Measurements from ENCODE around the gene PHYKPL. TPM values are rescaled to one million over a fixed set of nuclear protein-coding genes. Genes with fewer than 3 reads are reported as not detected.
A peak's percentile ranks its signal among the peaks of the same experiment; 100 is the strongest.

The PHYKPL gene
- total and polyA plus RNA-seq, 2 of the 8 experiments (the other 6 are each of a cell fraction or from before 2014, with no cell fraction given), result 25.1 to 32.1 TPM

DNA sequence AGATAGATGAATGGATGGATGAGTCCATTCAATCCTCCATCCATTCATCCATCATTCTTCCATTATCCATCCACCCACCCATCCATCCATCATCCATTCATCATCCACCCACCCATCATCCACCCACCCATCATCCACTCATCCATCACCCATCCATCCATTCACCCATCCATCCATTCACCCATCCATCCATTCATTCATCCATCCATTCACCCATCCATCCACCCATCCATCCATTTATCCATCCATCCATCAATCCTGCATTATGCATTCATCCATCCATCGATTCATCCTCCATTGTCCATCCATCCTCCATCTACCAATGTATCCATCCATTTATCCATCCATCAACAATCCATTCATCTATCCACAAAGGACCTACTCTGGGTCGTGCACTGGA is 12.8 kb upstream of the PHYKPL start:
- no peaks in the 10 kb centered on the region for H3K79me1 ChIP-seq (ENCODE audit: low read depth, low read length)
- H2BK120ac ChIP-seq (replicated peaks; ENCODE audit: low read depth, low read length), result no peak overlapping the region
- H3K36me3 ChIP-seq (ENCODE audit: control insufficient read depth in 2 of 4, insufficient read depth in 4 of 4, low read length in 3 of 4), result no peaks in the 10 kb centered on the region
- H3K4me3 ChIP-seq (ENCODE audit: extremely low read depth in 1 of 4, insufficient read depth in 2 of 4, low read depth in 3 of 4, low read length in 4 of 4), result no peak overlapping the region
- H4K8ac ChIP-seq (ENCODE audit: extremely low read depth, insufficient read depth, low read length), result no peak overlapping the region
- H3K23ac ChIP-seq (ENCODE audit: insufficient read length), result no peak overlapping the region
- DNase-seq (ENCODE audit: low read depth in 1 of 2, low spot score in 2 of 2), result no peak
- no peak overlapping the region for H4K5ac ChIP-seq (ENCODE audit: insufficient read length, low read depth, low read length)
- no peak overlapping the region; the same call in 1 of the 2 replicates for H2BK12ac ChIP-seq (ENCODE audit: low read depth, low read length)
- H3K18ac ChIP-seq (ENCODE audit: extremely low read depth, low read length), result no peak overlapping the region
- ChIA-PET CTCF (ENCODE audit: partially characterized antibody) (no interaction called here), POLR2A (ENCODE audit: partially characterized antibody) (no interaction called here)
- no peaks in the 10 kb centered on the region for H3K9me3 ChIP-seq (ENCODE audit: insufficient read depth in 2 of 2, low read depth in 1 of 2, low read length in 1 of 2)
- H3K79me2 ChIP-seq (ENCODE audit: control insufficient read depth in 1 of 2, insufficient read depth in 2 of 2, low read length in 2 of 2), result no peaks in the 10 kb centered on the region
- H2BK5ac ChIP-seq (ENCODE audit: low read depth, low read length), result no peak overlapping the region
- no peak overlapping the region for H3K9ac ChIP-seq (replicated peaks in 1 of 4; ENCODE audit: extremely low read depth in 1 of 4, low read depth in 3 of 4, low read length in 3 of 4)
- TF ChIP-seq RBBP5 (IDR thresholded peaks at IDR 0.05; ENCODE audit: borderline replicate concordance, low read depth, low read length) (no peak), RNF2 (IDR thresholded peaks at IDR 0.05; ENCODE audit: borderline replicate concordance, low read depth, low read length, missing control alignments, poor library complexity, severe bottlenecking) (no peak), CBX8 (IDR thresholded peaks at IDR 0.05; ENCODE audit: borderline replicate concordance, low read depth, low read length) (no peak), SIRT6 (IDR thresholded peaks at IDR 0.05; ENCODE audit: low read length) (no peak), ASH2L (IDR thresholded peaks at IDR 0.05; ENCODE audit: low read length) (no peak), ZNF274 (IDR thresholded peaks at IDR 0.05; ENCODE audit: borderline replicate concordance, extremely low read depth, low read length) (no peak)
- TF ChIP-seq, protein P1, sequence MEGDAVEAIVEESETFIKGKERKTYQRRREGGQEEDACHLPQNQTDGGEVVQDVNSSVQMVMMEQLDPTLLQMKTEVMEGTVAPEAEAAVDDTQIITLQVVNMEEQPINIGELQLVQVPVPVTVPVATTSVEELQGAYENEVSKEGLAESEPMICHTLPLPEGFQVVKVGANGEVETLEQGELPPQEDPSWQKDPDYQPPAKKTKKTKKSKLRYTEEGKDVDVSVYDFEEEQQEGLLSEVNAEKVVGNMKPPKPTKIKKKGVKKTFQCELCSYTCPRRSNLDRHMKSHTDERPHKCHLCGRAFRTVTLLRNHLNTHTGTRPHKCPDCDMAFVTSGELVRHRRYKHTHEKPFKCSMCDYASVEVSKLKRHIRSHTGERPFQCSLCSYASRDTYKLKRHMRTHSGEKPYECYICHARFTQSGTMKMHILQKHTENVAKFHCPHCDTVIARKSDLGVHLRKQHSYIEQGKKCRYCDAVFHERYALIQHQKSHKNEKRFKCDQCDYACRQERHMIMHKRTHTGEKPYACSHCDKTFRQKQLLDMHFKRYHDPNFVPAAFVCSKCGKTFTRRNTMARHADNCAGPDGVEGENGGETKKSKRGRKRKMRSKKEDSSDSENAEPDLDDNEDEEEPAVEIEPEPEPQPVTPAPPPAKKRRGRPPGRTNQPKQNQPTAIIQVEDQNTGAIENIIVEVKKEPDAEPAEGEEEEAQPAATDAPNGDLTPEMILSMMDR (IDR thresholded peaks at IDR 0.05; ENCODE audit: control extremely low read depth in 1 of 3, insufficient read depth in 1 of 3, low read depth in 1 of 3, low read length in 3 of 3), result no peak
- FAIRE-seq, result no peak
- H3K4me2 ChIP-seq (ENCODE audit: insufficient read depth in 1 of 2, low read depth in 2 of 2, low read length in 2 of 2), result no peak overlapping the region
- H3K27me3 ChIP-seq (replicated peaks in 1 of 4; ENCODE audit: control insufficient read depth in 3 of 4, extremely low read depth in 1 of 4, insufficient read depth in 3 of 4, low read length in 3 of 4), result no peaks in the 10 kb centered on the region; a peak in 1 of 7 replicates
- no peak overlapping the region for H2AFZ ChIP-seq (ENCODE audit: low read length)
- peaks cover 0 to 2% of the 10 kb centered on the region in 2 experiments for H4K20me1 ChIP-seq (replicated peaks in 1 of 2; ENCODE audit: control insufficient read depth in 1 of 2, insufficient read depth in 2 of 2, low read length in 2 of 2)
- no peak overlapping the region for H3K14ac ChIP-seq (ENCODE audit: insufficient read length)
- no peak overlapping the region for H3K27ac ChIP-seq (ENCODE audit: low read depth, low read length)
- WGBS, 2 experiments (ENCODE audit: extremely low coverage in 1 of 2, insufficient coverage in 1 of 2, insufficient read length in 1 of 2, insufficient replicate concordance in 2 of 2, low coverage in 1 of 2, low lambda C conversion rate in 2 of 2, missing lambda C conversion rate in 1 of 2), result 85% methylated on average over 2 of the region's 2 CpGs; no CpG with 5 or more reads in 1 of the 2 experiments
- peak overlapping the region; percentile 77 for H3K56ac ChIP-seq (replicated peaks; ENCODE audit: insufficient read length, low read depth, low read length)
- H2BK15ac ChIP-seq (ENCODE audit: low read length), result no peak overlapping the region
- no peak overlapping the region for H2BK20ac ChIP-seq (ENCODE audit: low read length)
- peaks cover 11% of the 10 kb centered on the region; the same call in 1 of the 2 replicates for H3K23me2 ChIP-seq (ENCODE audit: low read depth, low read length)
- peaks cover 0 to 3% (median under 1%) of the 10 kb centered on the region in 4 experiments; a peak in 4 of 7 replicates for H3K4me1 ChIP-seq (replicated peaks in 1 of 4; ENCODE audit: control insufficient read depth in 3 of 4, insufficient read depth in 4 of 4, low read length in 3 of 4)
- H2AK5ac ChIP-seq (ENCODE audit: low read depth, low read length), result no peak overlapping the region
- H3K4ac ChIP-seq (replicated peaks; ENCODE audit: insufficient read length, low read depth, low read length), result no peak overlapping the region
- H4K91ac ChIP-seq (replicated peaks; ENCODE audit: insufficient read length, low read length), result no peak overlapping the region
